NK-92 (cell line): Measurements from ENCODE around the gene HES3.
"Not testable (repeated sequence)": the region's sequence is repeated elsewhere in the genome, so short reads cannot be mapped to it uniquely, and the experiment has no call there.

Experiments used
- DNase-seq: peaks from one replicate; lab custom pipeline; 2025; ENCODE audit not compliant: unreplicated experiment; lab: John Stamatoyannopoulos, UW

Gene HES3

GRCh38 chr1:6218375-6219164 is 25.4 kb upstream of the HES3 start:
- DNase-seq, result no peak

- not testable (repeated sequence) for DNase-seq
These were observed 24.3 kb upstream of the HES3 start for GRCh38 chr1:6219641-6220040.

DNA sequence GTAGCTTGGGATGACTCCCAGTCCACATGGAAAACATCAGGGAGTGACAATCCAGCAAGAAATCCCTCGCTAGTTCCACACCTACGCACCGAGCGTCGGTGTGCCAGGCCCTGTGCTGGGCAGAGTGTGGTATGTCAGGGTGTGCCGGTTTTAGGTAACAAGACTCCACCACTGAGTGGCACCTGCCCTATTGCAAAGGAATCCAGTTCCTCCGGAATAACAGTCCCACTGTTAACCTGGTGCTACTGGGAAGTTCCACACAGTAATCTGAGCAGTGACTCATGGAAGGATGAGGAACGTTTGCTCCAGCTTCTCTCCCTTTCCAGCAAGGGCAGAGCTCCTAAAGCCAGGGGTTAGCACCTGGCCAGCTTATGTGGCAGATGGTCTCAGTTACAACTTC is 23.7 kb upstream of the HES3 start:
- no peak for DNase-seq

GRCh38 chr1:6221210-6221784 is 22.7 kb upstream of the HES3 start:
- DNase-seq, result no peak

GRCh38 chr1:6222636-6223035 is 21.3 kb upstream of the HES3 start:
- no peak for DNase-seq

GRCh38 chr1:6223617-6224016 is 20.4 kb upstream of the HES3 start:
- DNase-seq, result no peak

DNA sequence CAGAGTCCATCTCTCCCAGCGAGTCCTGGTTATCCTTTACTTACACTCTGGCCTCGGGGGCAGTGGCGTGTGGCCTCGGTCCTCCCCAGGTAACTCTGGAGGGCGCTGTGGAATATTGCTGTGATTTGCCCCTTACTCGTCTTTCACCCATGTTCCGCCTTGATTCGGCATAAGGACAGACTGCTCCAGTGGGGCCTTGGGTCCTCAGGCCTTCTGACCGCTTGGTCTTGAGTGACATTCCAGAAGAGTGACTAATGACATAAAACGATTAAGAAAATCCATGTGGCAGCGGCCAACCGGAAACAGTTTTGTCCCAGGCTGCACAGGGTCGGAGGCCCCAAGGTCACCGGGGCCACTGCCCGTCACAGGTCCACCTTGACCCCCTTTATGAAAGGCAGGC is 19.3 kb upstream of the HES3 start:
- no peak for DNase-seq

DNA sequence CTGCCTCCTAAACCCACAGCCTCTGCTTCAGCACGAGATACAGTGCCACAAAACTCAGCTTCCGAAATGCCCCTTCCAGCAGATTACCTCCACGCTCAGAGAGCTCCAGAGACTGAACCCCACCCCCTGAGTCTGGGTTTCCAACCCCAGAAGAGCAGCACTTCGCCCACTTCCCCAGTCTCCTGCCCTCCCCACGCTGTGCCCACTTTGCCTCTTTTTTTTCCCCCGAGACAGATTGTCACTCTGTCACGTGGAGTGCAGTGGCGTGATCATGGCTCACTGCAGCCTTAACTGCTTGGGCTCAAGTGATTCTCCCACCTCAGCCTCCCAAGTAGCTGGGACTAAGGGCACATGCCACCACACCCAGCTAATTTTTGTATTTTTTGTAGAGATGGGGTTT is 18.3 kb upstream of the HES3 start:
- no peak for DNase-seq

DNA sequence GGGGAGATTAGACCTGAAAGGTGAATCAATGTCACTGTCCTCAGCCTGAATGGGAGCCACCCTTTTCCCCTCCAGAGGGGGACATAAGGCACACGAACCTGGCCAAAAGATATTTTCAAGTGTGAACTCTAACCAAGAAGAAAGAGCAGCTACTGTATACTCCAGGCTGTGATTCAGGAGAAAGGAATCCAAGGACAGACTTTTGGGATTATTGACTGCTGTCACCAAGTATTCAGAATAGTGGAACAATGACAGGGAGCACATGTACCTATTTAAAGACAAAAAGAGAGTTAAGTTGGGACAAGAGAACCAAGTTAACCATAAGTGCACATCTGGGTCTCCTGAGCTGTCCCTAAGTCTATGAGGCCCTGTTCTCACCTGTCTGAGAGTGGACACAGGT is 10.6 kb upstream of the HES3 start:
- no peak for DNase-seq

DNA sequence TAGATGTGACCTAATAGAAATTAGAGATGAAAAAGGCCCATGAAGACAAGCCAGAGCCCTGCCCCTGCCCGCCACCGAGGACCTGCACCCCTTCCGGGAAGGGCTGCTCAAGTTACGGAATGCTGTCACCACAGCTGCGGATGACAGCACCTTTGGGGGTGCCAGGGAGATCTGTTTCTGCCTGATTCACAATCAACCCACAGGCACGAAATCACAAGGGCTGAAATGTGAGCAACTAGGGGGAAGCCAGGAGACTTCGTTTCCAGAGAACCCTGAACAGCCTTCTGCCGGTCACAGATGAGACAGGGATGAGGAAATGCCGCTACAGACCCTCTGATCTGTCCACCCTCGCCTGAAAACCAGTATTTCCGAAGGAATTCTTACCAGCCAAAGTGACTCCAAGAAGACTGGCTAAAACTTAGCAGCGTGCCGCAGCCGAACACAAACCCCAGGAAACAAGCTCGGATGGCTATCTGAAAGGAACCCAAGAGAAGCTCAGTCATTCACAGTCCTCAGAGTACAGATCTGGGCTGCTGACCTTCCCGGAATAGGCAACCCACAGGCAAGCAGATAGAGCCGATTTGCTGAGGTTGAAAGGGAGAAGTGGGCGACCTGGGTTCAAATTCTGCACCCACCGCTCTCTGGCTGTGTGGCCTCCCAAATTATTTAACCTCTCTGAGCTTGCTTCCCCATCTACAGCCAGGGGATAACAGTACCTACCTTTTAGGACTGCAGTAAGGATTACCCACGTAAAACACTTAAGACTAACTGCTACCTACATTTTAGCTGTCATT is 9.3 kb upstream of the HES3 start:
- DNase-seq, result no peak

- no peak for DNase-seq
These were observed 8.7 kb upstream of the HES3 start for GRCh38 chr1:6235296-6235677.

GRCh38 chr1:6237093-6237492 is 6.9 kb upstream of the HES3 start:
- no peak for DNase-seq

DNA sequence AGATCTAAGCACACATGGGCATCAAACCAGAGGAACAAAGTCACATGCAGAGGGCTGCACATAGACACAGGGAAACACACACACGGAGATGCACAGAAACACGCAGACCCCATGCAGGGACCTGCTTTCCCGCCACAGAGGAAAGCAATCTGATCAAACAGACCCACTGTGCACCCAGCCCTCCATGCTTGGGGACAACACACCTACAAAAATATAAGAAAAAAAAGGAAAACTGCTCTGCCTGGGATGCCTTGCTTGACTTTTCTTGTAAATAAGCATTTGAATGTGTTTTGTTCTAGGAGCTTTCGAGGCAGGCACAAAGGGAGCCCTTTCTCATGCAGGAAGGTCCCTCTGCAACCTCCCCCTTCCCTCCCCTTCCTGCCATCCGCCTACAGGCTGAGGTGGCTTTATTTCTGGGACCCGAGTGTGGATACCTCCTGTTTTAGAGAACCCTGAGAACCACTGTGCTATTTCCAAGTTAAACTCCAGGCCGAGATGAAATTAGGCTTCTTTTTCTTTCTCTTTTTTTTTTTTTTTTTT is 4.7 kb upstream of the HES3 start:
- no peak for DNase-seq

GRCh38 chr1:6239950-6240768 is 3.8 kb upstream of the HES3 start:
- DNase-seq, result no peak

DNA sequence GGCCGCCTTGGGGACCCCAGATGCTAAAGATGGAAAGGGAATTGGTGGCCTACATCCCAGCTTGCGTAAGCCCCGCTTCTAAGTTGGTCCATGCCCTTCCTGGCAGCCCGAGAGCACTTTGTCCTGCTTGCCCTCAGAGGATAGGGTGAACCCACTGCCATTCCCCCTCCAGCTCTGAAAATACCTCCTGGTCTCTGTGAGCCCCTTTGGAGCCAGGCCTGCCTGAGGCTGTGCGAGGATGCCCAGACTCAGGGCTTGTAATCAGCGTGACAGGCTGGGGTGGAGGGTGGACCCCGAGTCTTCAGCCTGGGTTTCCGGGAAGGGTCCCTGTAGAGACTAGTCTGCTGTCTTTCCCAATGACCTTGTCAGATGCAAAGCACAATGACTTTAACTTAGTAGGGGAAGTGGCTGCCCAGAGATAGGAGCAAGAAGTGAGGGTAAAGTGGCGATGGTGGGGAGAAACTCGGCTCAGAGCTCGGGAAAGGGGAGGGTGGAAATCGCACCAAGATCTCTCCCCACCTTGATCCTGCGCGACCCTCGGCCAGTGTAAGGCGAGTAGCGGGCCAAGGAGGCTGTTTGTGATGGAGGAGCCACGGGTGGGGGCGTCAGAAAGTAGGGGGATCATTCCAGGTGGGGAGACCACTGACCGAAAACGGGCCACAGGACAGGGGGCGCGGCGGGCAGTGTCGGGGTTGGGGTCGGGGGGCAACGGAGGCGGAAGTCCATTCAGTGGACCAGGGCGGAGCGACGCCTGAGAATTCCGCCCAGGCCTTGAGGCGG is 2.7 kb upstream of the HES3 start:
- no peak for DNase-seq

DNA sequence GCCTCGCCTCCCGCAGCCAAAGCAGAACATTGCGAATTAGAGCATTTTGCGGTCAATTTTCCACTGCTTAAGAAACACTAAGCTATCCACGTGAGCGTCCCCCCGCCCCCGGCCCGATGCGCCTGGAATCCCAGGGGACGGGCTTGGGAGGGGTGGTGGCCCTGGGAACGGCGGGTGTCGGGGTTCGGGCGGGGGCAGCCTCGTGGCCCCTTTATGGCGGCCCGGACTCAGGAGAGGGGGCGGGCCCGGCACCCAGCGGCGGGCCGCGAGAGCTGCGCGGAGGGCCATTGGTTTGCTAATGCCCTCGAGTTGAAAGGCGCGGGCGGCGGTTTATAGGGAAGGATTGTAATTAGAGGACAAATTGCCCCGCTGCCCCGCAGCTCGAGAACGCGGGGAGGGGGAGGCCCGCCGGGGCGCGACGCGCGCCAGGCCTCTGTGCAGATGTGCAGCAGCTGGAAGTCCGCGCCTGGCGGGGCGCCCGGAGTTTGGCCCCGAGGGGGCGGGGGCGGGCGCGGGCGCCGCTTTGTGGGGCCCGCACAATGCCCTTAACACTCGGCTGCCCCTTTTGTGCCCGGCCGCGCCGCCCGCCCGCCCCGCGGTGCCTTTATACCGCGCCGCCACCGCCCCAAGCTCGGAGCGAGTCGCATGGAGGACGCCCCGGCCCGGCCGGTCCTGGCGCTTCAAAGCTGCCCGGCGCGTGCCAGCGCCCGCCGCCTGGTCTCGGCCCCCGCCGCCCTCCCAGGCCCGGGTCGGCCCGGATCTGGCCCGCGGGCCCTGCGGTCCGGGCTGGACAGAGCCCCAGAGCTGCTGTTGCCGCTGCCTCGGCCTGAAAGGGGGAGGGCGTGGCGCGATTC is 1.9 kb upstream of the HES3 start:
- DNase-seq, result no peak

DNA sequence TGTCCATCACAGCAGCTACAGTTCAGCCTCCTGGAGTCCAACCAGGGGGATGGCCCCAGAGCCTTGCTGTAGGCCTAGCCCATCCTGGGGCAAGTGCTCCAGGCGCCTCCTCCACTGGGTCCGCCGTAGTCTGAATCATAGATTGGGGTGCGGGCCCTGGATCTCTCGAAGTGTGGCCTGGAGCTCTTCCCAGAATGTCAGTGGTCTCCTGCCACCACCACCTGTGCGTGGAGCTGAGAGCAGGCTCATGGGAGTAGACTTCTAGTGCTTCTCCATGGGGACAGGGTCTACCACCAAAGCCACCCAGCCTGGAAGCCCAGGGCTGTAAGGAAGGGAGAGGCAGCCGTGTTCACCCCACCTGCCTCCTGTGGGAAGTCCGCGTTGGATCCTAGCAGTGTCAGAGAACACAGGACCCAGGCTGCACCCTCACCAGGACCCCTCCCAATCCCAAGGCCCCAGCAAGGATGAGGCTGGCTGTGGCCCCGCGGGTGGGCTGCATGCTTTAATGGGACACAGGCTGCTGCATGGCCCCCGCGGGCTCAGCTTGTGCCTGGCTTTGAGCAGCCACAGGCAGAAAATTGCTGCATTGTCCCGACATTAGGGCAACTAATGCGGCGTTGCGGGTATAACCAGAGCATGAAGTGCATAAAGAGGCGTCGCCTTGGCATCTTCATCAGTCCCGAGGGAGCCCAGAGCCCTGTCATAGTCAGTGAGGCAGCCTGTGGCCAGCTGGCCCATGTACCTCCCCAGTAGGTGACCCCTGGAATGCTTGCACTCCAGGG is 735 bp upstream of the HES3 start:
- no peak for DNase-seq

GRCh38 chr1:6244401-6245049 is 546 bp downstream of the HES3 start:
- no peak for DNase-seq
